ENCODE measurements around the gene PAPPA. TPM values are rescaled to one million over a fixed set of nuclear protein-coding genes. Genes with fewer than 3 reads are reported as not detected.

Gene PAPPA
- total and polyA plus RNA-seq, 2 donors from 2014 or later, result 4.2 to 10.2 TPM

- no peak for TF ChIP-seq CTCF (IDR thresholded peaks at IDR 0.05; ENCODE audit: borderline replicate concordance, extremely low read depth, insufficient read depth)
- no peak for DNase-seq
- FAIRE-seq, result no peak
- intact Hi-C loops (cut with DNase I), result no loop called here
- Histone ChIP-seq H3K4me3 (ENCODE audit: low read length in 3 of 3) (no peak overlapping the region), H3K4me1 (ENCODE audit: control insufficient read depth in 2 of 3, insufficient read depth in 2 of 3, low read depth in 1 of 3, low read length in 3 of 3) (no peaks in the 10 kb centered on the region), H3K9ac (ENCODE audit: low read length in 3 of 3) (no peak overlapping the region), H3K27me3 (ENCODE audit: control insufficient read depth, insufficient read depth, low read length) (no peaks in the 10 kb centered on the region), H3K9me3 (ENCODE audit: control insufficient read depth in 2 of 3, insufficient read depth in 1 of 3, low read length in 3 of 3) (no peaks in the 10 kb centered on the region), H3K36me3 (ENCODE audit: control insufficient read depth in 2 of 3, insufficient read depth in 3 of 3, low read length in 3 of 3) (peaks cover 0 to 10% (median 0%) of the 10 kb centered on the region in 3 donors), H3K27ac (ENCODE audit: low read depth in 2 of 2, low read length in 2 of 2) (no peak overlapping the region)
Observed at GRCh38 chr9:116355153-116355921, 201.7 kb downstream of the PAPPA start.

- Histone ChIP-seq H3K4me1 (ENCODE audit: control insufficient read depth in 2 of 3, insufficient read depth in 2 of 3, low read depth in 1 of 3, low read length in 3 of 3) (peaks cover 0 to 4% (median 0%) of the 10 kb centered on the region in 3 donors), H3K9me3 (ENCODE audit: control insufficient read depth in 2 of 3, insufficient read depth in 1 of 3, low read length in 3 of 3) (no peaks in the 10 kb centered on the region), H3K27me3 (ENCODE audit: control insufficient read depth, insufficient read depth, low read length) (no peaks in the 10 kb centered on the region), H3K9ac (ENCODE audit: low read length in 3 of 3) (no peak overlapping the region), H3K36me3 (ENCODE audit: control insufficient read depth in 2 of 3, insufficient read depth in 3 of 3, low read length in 3 of 3) (no peaks in the 10 kb centered on the region), H3K27ac (ENCODE audit: low read depth in 2 of 2, low read length in 2 of 2) (no peak overlapping the region), H3K4me3 (ENCODE audit: low read length in 3 of 3) (no peak overlapping the region)
- no peak for FAIRE-seq
- DNase-seq, result no peak
- no peak for TF ChIP-seq CTCF (IDR thresholded peaks at IDR 0.05; ENCODE audit: borderline replicate concordance, extremely low read depth, insufficient read depth)
- intact Hi-C loops (cut with DNase I), result no loop called here
Observed at GRCh38 chr9:116358251-116358650, 204.7 kb downstream of the PAPPA start.

GRCh38 chr9:116360016-116360415 is 206.4 kb downstream of the PAPPA start:
- Histone ChIP-seq H3K9me3 (ENCODE audit: control insufficient read depth in 2 of 3, insufficient read depth in 1 of 3, low read length in 3 of 3) (no peaks in the 10 kb centered on the region), H3K4me1 (ENCODE audit: control insufficient read depth in 2 of 3, insufficient read depth in 2 of 3, low read depth in 1 of 3, low read length in 3 of 3) (peaks cover 0 to 4% (median 0%) of the 10 kb centered on the region in 3 donors), H3K27ac (ENCODE audit: low read depth in 2 of 2, low read length in 2 of 2) (no peak overlapping the region), H3K9ac (ENCODE audit: low read length in 3 of 3) (no peak overlapping the region), H3K36me3 (ENCODE audit: control insufficient read depth in 2 of 3, insufficient read depth in 3 of 3, low read length in 3 of 3) (no peaks in the 10 kb centered on the region), H3K4me3 (ENCODE audit: low read length in 3 of 3) (no peak overlapping the region), H3K27me3 (ENCODE audit: control insufficient read depth, insufficient read depth, low read length) (no peaks in the 10 kb centered on the region)
- peak in 1 of 5 donors; percentile 67 for DNase-seq
- TF ChIP-seq CTCF (IDR thresholded peaks at IDR 0.05; ENCODE audit: borderline replicate concordance, extremely low read depth, insufficient read depth), result no peak
- no peak for FAIRE-seq
- intact Hi-C loops (cut with DNase I), result no loop called here
